K562 (cell line): ENCODE measurements around the gene PITX2. TPM values are rescaled to one million over a fixed set of nuclear protein-coding genes. Genes with fewer than 3 reads are reported as not detected.

Source experiments
- ATAC-seq: fragments of 200-7000 bp; cut with Tn5 transposase; 3 replicates; pipeline ENCODE4 v1.9.1; 2020; ENCODE audit warnings: moderate library complexity
- BruUV-seq: library from RNA; stranded (reverse); fragments of 400-500 nt; replicated peaks from 2 replicates; lab custom pipeline; 2021; lab: Mats Ljungman, UMichigan
- CTCF ChIA-PET: fragments of 300-600 bp; formaldehyde crosslinking; extraction: SDS; loops from one replicate; lab custom pipeline; 2021; ENCODE audit warnings: low intra/inter-chr PET ratio; lab: Yijun Ruan, JAX
- POLR2A ChIA-PET: fragments of 300-600, 350-650 bp; sonication (Branson Sonifier 250); formaldehyde crosslinking; extraction: SDS; loops from one replicate; lab custom pipeline; 2021; ENCODE audit warnings: antibody characterized with exemption, inconsistent platforms; lab: Yijun Ruan, JAX
- DNase-seq, 4 experiments: peaks; one replicate each; pipeline versions ENCODE4 v3.0.0 to v3.0.0-alpha.2; 2011 to 2018; ENCODE audit warnings: low spot score in 3 of 4, mixed read lengths in 3 of 4; ENCODE audit errors: extremely low read depth in 1 of 4
- FAIRE-seq: peaks from 2 replicates; lab custom pipeline; 2011; peaks lifted over from hg19 to GRCh38; lab: Jason Lieb, UNC
- H2AFZ ChIP-seq: 2 replicates; pipeline ENCODE4 v1.6.0; 2011; ENCODE audit warnings: low read depth, low read length, control low read depth, inconsistent platforms
- H3K27ac ChIP-seq: fragments of 200-600 bp; 3 replicates; pipeline ENCODE4 v1.8.0; 2011; ENCODE audit warnings: low read depth, mild to moderate bottlenecking, control low read depth, inconsistent platforms, low read length, moderate library complexity, mixed read lengths; ENCODE audit errors: extremely low read depth
- H3K27me3 ChIP-seq, 2 experiments: fragments of 300-600 bp in 1 of 2; 2 replicates in 1 of 2; 3 replicates in 1 of 2; pipeline versions ENCODE4 v1.6.0 to v1.8.0; 2011; ENCODE audit warnings: inconsistent platforms in 2 of 2, low read length in 2 of 2, mild to moderate bottlenecking in 1 of 2, mixed read lengths in 1 of 2, moderate library complexity in 1 of 2; ENCODE audit not compliant: control insufficient read depth in 2 of 2, insufficient read depth in 2 of 2
- H3K36me3 ChIP-seq: fragments of 300-600 bp; 3 replicates; pipeline ENCODE4 v1.8.0; 2011; ENCODE audit warnings: mild to moderate bottlenecking, low read length, inconsistent platforms; ENCODE audit not compliant: control insufficient read depth, insufficient read depth
- H3K4me1 ChIP-seq, 2 experiments: fragments of 200-600 bp in 1 of 2; replicated peaks in 1 of 2; 2 replicates in 1 of 2; 3 replicates in 1 of 2; pipeline versions ENCODE4 v1.5.1 to v1.8.0; 2011; ENCODE audit warnings: inconsistent platforms in 2 of 2, low read length in 2 of 2, mild to moderate bottlenecking in 1 of 2, mixed read lengths in 1 of 2, moderate library complexity in 1 of 2; ENCODE audit not compliant: control insufficient read depth in 2 of 2, insufficient read depth in 2 of 2
- H3K4me2 ChIP-seq: 2 replicates; pipeline ENCODE4 v1.6.1; 2011; ENCODE audit warnings: low read length, control low read depth, inconsistent platforms, mixed read lengths; ENCODE audit not compliant: insufficient read depth
- H3K4me3 ChIP-seq: fragments of 200-600 bp; sonication (generic), shearing (Covaris generic); 2 replicates; pipeline ENCODE4 v1.5.1; 2016; ENCODE audit warnings: control low read depth, inconsistent platforms
- H3K79me2 ChIP-seq: fragments of 200-600 bp; 3 replicates; pipeline ENCODE4 v1.8.0; 2011; ENCODE audit warnings: low read length, inconsistent platforms; ENCODE audit not compliant: control insufficient read depth, insufficient read depth
- H3K9ac ChIP-seq, 2 experiments: 2 replicates each; pipeline versions ENCODE4 v1.6.0 to v1.6.1; 2011; ENCODE audit warnings: low read depth in 2 of 2, low read length in 2 of 2, control low read depth in 1 of 2, inconsistent platforms in 1 of 2, mild to moderate bottlenecking in 1 of 2, mixed read lengths in 1 of 2; ENCODE audit not compliant: insufficient read depth in 1 of 2
- H3K9me1 ChIP-seq: one replicate; pipeline ENCODE4 v1.6.0; 2011; ENCODE audit warnings: inconsistent platforms, mild to moderate bottlenecking, low read length, moderate library complexity; ENCODE audit not compliant: control insufficient read depth, insufficient read depth
- H3K9me3 ChIP-seq: replicated peaks from 2 replicates; pipeline ENCODE4 v1.5.1; 2011; ENCODE audit warnings: low read depth, low read length, inconsistent platforms; ENCODE audit not compliant: control insufficient read depth, insufficient read depth
- H4K20me1 ChIP-seq: replicated peaks from 2 replicates; pipeline ENCODE4 v1.6.1; 2011; ENCODE audit warnings: low read length, inconsistent platforms, mixed read lengths; ENCODE audit not compliant: control insufficient read depth, insufficient read depth
- BRF1 ChIP-seq: IDR thresholded peaks from 3 replicates; pipeline ENCODE4 v1.6.1; 2011; ENCODE audit warnings: borderline replicate concordance, mild to moderate bottlenecking; ENCODE audit not compliant: insufficient read length; ENCODE audit errors: extremely low read depth
- CEBPZ ChIP-seq: fragments of 150-350 bp; IDR thresholded peaks from 2 replicates; pipeline ENCODE4 v1.6.1; 2014; ENCODE audit warnings: low read depth, mild to moderate bottlenecking, low read length, borderline replicate concordance
- ELF1 ChIP-seq: fragments of 200-800 bp; sonication (Bioruptor generic); IDR thresholded peaks from 2 replicates; pipeline ENCODE4 v1.6.1; 2016; ENCODE audit warnings: missing genetic modification characterization, missing compliant biosample characterization
- GTF3C2 ChIP-seq: IDR thresholded peaks from 3 replicates; pipeline ENCODE4 v1.6.1; 2011; ENCODE audit warnings: borderline replicate concordance, mild to moderate bottlenecking, moderate library complexity; ENCODE audit not compliant: insufficient read length; ENCODE audit errors: extremely low read depth
- MEIS2 ChIP-seq: fragments of 450-650 bp; IDR thresholded peaks from 2 replicates; pipeline ENCODE4 v1.6.1; 2014; ENCODE audit warnings: mild to moderate bottlenecking; ENCODE audit not compliant: partially characterized antibody
- RBM39 ChIP-seq: fragments of 200-400 bp; formaldehyde crosslinking; optimal IDR thresholded peaks from 2 replicates; pipeline ENCODE3; 2018; ENCODE audit warnings: low read depth, low read length
- RFX5 ChIP-seq: IDR thresholded peaks from 2 replicates; pipeline ENCODE4 v1.6.1; 2011; ENCODE audit warnings: low read depth, mild to moderate bottlenecking, improper control_type of control experiment, low read length
- ZNF263 ChIP-seq: sonication (generic); formaldehyde crosslinking; IDR thresholded peaks from 2 replicates; pipeline ENCODE4 v1.8.0; 2022; ENCODE audit warnings: mild to moderate bottlenecking, missing genetic modification reagents, borderline replicate concordance
- ZNF57 ChIP-seq: fragments of 450-650 bp; formaldehyde crosslinking; IDR thresholded peaks from 2 replicates; pipeline ENCODE4 v1.4.0; 2020; ENCODE audit warnings: mild to moderate bottlenecking, moderate library complexity
- ZNF586 ChIP-seq: fragments of 450-650 bp; formaldehyde crosslinking; conservative IDR thresholded peaks from 2 replicates; pipeline ENCODE4 v1.4.0; 2020; ENCODE audit warnings: mild to moderate bottlenecking, moderate library complexity
- WGBS: fragments of 100-300 bp; shearing (Covaris generic); methylation state at CpG from one replicate; pipeline ENCODE4 v1.1.6; 2016; ENCODE audit warnings: low coverage, mixed read lengths; ENCODE audit not compliant: insufficient coverage; ENCODE audit errors: missing lambda C conversion rate; 5-methylcytosine and 5-hydroxymethylcytosine counted together
- in situ Hi-C: fragments of 300-500 bp; cut with MboI; formaldehyde crosslinking; loops from 4 replicates; pipeline ENCODE4 v1.15.0; 2018; ENCODE audit warnings: inconsistent platforms, mixed read lengths
- intact Hi-C: fragments of 100-400 bp; cut with micrococcal nuclease; formaldehyde crosslinking; loops from 2 replicates; pipeline ENCODE4 v1.14.2; 2022
- polyA plus RNA-seq, 8 experiments: library from polyadenylated mRNA; depleted of rRNA in 4 of 8; stranded (reverse) in 5 of 8; unstranded in 3 of 8; fragments of >200 nt; fragmentation: Nextera tagmentation in 2 of 8; fragmentation: Illumina TruSeq in 1 of 8; extraction: Ambion mirVana in 2 of 8; extraction: Trizol in 1 of 8; gene quantifications; 2 replicates each; pipeline versions ENCODE4 v1.2.1 to v1.2.3, GENCODE V29; 2011 to 2014; ENCODE audit warnings: inconsistent platforms in 1 of 8, missing spikeins in 1 of 8
- total RNA-seq, 7 experiments: library from RNA; depleted of rRNA in 6 of 7; stranded (reverse); fragments of >200 nt in 6 of 7; fragmentation: Illumina TruSeq in 2 of 7; extraction: Trizol in 2 of 7; gene quantifications; 2 replicates each; pipeline versions ENCODE4 v1.2.1 to v1.2.3, GENCODE V29; 2011 to 2021; ENCODE audit warnings: low replicate concordance in 1 of 7
- TF ChIP-seq, protein P1 (sequence below): sonication (generic); formaldehyde crosslinking; IDR thresholded peaks from 2 replicates; pipeline ENCODE4 v1.8.1; 2023; ENCODE audit warnings: mild to moderate bottlenecking, missing genetic modification reagents
- TF ChIP-seq, protein P2 (sequence below): fragments of 250-450 bp; sonication (Bioruptor Pico); IDR thresholded peaks from 2 replicates; pipeline ENCODE4 v1.8.0; 2021; ENCODE audit warnings: borderline replicate concordance, mild to moderate bottlenecking, moderate library complexity; ENCODE audit not compliant: poor library complexity, severe bottlenecking

The PITX2 gene
- total and polyA plus RNA-seq, 9 of the 15 experiments (the other 6 are each of a cell fraction or from before 2014, with no cell fraction given) = 0.08 TPM; not detected in 8

DNA sequence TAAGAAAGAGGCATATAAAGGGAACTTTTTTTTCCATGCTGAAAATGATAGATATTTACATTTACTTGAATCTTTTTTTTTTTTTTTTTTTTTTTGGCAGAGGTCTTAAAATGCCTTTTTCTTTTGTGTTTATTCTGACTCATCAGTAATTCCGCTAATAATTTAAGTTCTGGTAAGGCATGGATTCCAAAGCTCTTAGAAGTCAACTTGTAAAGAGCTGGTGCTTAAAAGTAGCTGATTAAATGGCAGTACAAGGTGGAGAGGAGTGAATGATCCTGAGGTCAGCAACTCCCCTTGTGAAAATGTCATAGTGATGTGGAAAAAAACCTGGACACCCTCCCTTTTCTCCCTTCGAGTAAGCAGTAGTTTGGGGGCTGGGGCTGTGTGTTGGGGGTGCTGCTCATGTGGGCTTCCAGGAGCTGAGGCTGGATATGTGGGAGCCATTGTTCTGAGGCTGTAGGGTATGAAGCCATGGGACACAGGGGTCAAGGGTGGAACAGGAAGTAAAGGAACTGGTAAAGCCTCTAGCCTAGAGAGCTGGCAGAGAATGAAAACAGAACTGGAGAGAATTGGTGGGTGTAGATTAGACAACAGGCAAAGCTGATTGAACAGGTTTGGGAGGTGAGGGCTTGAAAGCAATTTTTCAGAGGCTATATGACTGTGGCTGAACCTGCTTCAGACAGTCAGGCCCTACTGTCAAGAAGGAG is 41.0 kb upstream of the PITX2 start:
- no peak overlapping the region for H3K27ac ChIP-seq
- no peaks in the 10 kb centered on the region for H3K9me1 ChIP-seq
- H3K36me3 ChIP-seq = no peaks in the 10 kb centered on the region
- H3K79me2 ChIP-seq = no peaks in the 10 kb centered on the region
- no peaks in the 10 kb centered on the region for H3K27me3 ChIP-seq
- H3K9me3 ChIP-seq = no peaks in the 10 kb centered on the region
- no TSS peak for BruUV-seq
- no peak overlapping the region for H3K9ac ChIP-seq
- intact Hi-C loops = no loop called here
- H3K4me3 ChIP-seq = no peak overlapping the region
- ChIA-PET CTCF (no interaction called here), POLR2A (no interaction called here)
- DNase-seq (no peak), ATAC-seq (no peak), FAIRE-seq (no peak)
- no peaks in the 10 kb centered on the region for H4K20me1 ChIP-seq
- in situ Hi-C loops = no loop called here
- no peaks in the 10 kb centered on the region for H3K4me1 ChIP-seq
- no peak overlapping the region for H3K4me2 ChIP-seq
- H2AFZ ChIP-seq = no peak overlapping the region
- 0% methylated on average over 2 of the region's 2 CpGs for WGBS
- TF ChIP-seq GTF3C2 (no peak), RFX5 (no peak), MEIS2 (no peak), CEBPZ (no peak), ELF1 (tag) (no peak), ZNF263 (CRISPR knock-in tag) (no peak), ZNF57 (CRISPR knock-in tag) (no peak), RBM39 (no peak), ZNF586 (CRISPR knock-in tag) (no peak), BRF1 (no peak)
- TF ChIP-seq, protein P1, sequence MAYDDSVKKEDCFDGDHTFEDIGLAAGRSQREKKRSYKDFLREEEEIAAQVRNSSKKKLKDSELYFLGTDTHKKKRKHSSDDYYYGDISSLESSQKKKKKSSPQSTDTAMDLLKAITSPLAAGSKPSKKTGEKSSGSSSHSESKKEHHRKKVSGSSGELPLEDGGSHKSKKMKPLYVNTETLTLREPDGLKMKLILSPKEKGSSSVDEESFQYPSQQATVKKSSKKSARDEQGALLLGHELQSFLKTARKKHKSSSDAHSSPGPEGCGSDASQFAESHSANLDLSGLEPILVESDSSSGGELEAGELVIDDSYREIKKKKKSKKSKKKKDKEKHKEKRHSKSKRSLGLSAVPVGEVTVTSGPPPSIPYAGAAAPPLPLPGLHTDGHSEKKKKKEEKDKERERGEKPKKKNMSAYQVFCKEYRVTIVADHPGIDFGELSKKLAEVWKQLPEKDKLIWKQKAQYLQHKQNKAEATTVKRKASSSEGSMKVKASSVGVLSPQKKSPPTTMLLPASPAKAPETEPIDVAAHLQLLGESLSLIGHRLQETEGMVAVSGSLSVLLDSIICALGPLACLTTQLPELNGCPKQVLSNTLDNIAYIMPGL (CRISPR knock-in tag) = no peak
- TF ChIP-seq, protein P2, sequence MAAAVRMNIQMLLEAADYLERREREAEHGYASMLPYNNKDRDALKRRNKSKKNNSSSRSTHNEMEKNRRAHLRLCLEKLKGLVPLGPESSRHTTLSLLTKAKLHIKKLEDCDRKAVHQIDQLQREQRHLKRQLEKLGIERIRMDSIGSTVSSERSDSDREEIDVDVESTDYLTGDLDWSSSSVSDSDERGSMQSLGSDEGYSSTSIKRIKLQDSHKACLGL (CRISPR knock-in tag) = no peak
